HG02678 (cell line): ENCODE data around the gene SPINT4.
"Not testable (repeated sequence)": the region's sequence is repeated elsewhere in the genome, so short reads cannot be mapped to it uniquely, and the experiment has no call there.

Source experiments
- ATAC-seq: cut with Tn5 transposase; IDR thresholded peaks from one replicate; pipeline ENCODE4 v1.9.1; 2021; ENCODE audit warnings: mild to moderate bottlenecking, moderate library complexity; ENCODE audit not compliant: unreplicated experiment

The SPINT4 gene

DNA sequence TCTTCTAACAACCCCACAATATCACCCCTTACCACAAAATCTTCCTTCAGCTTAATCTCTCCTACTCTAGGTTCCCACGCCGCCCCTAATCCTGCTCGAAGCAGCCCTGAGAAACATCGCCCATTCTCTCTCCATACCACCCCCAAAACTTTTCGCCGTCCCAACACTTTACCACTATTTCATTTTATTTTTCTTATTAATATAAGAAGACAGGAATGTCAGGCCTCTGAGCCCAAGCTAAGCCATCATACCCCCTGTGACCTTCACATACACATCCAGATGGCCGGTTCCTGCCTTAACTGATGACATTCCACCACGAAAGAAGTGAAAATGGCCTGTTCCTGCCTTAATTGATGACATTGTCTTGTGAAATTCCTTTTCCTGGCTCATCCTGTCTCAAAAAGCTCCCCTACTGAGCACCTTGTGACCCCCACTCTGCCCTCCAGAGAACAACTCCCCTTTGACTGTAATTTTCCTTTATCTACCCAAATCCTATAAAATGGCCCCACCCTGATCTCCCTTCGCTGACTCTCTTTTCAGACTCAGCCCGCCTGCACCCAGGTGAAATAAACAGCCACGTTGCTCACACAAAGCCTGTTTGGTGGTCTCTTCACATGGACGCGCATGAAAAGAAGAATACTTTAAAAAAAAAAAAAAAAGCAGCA lies 42.6 kb downstream of the SPINT4 start:
- not testable (repeated sequence) for ATAC-seq

DNA sequence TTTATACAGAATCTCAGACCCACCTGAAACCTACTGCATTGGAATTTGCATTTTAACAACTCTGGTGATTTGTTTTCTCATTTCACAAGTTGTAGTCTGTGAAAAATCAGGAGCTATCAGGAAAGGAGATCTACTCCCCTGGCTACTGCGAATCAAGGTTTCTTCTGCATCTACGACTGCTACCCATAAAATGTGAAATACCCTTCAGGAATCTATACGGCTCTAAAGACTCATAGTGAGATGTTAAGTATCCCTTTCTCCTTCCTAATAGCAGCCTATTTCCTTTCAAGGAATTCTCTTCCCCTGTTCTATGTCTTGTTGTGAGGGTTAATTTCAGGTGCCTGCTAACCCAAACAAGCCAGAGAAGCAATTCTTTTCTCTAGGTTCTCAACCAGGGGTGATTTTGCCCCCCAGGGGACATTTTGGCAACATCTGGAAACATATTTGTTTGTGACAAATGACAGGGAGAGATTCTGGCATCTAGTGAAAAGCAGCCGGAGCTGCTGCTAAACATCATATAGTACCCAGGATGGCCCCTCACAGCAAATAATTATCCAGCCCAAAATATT lies 43.2 kb downstream of the SPINT4 start:
- ATAC-seq: no peak

DNA sequence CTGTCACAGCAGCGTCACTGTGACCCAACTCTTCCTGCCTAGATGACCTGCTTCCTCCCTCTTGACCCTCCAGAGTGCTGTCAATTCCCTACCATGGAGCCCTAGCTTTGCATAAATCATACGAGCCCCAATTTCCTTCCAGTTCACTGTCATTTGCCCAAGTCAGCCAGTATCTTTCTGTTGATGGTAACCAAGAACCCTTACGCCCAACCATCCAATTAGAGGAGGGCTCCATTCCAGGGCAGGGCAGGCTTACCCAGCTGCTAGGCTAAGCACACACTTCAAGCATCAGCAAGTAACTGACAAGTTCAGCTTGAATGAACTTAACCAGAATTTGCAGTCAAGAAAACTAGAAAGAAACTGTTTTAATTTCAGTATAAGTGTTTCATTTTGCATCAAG lies 43.8 kb downstream of the SPINT4 start:
- ATAC-seq: no peak

DNA sequence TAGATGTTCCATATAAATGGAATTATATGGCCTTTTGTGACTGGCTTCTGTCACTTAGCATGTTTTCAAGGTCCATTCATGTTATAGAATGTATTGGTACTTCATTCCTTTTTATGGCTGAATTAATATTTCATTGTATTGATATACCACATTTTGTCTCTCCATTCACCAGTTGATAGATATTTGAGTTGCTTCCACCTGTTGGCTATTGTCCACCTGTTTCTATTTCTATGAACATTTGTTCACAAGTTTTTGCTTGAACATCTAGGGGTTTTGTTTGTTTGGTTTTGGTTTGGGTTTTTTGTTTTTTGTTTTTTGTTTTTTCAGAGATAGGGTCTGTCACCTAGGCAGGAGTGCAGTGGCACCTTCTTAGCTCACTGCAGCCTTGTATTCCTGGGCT lies 46.3 kb downstream of the SPINT4 start:
- ATAC-seq: no peak

DNA sequence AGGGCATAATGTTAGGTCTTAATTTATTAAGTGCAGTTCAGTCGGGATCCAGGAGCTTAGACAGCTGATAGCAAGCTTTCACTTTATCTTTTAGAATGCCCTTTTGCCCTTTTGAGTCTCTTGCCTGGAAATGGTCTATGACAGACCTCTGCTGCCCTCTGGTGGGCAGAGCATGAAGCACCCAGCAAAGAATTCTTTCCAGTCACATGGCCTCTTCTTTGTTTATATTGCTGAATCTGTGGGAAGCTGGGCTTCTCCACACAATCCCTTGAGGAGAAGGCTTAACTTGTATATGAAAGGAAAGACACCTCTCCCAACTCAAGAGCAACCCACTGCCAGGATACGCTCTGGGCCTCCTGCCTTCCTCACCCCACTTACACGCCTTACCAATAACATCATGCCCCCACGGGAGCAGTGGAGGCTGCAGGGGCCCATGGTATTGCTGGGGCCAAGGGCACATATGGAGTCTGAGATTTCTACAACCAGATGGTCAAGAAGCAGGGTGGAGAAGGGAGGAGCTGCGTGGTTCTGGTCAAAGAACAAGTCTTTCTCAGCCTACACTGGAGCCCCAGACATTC lies 49.1 kb downstream of the SPINT4 start:
- no peak for ATAC-seq

DNA sequence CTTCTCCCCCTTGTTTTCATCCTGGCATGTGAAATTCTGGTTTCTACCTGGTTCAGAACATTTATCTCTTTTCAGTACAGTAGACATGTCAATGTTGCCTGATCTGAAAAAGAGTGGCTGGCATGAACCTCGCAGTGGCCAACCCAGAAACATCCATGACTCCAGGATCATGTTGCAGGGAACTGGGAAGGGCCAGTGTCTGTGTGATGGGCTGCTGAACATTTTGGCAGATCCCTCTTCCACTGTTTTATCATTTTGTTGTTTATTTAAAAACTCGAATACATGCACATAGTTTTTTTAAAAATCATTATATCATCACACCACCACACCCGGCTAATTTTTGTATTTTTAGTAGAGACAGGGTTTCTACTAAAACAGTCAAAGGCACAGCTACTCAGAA lies 50.5 kb downstream of the SPINT4 start:
- no peak for ATAC-seq

DNA sequence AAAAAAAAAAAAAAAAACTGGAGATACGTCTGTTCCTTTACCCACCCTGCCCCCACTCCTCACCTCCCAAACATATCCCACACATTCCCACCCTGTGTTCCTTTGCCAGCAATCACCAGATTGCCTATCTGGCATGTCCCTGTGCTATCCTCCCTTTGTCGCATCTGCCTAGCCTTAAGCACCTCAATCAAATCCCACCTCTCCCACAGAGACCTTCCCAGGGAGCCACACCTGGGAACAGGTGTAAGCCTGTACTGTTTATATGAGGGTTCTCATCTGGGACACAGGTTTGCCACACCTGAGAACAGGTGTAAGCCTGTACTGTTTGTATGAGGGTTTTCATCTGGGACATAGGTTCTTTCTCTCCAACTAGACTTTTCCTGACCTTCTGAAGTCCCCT lies 52.8 kb downstream of the SPINT4 start:
- no peak for ATAC-seq

DNA sequence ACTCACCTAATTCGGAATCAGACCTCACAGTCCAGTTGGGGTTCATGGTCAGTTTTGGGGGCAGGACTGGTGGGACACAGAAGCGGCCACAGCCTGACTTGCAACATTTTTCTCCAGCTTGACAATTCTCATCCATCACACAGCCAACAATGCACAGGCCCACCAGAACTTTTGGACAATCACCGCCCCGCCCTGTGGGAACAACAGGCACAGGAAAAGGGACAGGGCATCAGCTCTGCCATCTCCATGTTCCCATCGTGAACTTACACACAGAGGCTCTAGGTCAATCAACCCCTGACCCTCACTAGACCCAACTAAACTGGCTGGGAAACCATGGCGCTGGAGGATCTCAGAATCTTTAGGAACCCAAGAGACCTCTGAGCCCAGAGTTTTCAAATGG lies 53.3 kb downstream of the SPINT4 start:
- no peak for ATAC-seq
